DMS 273 (cell line): Measurements from ENCODE around the gene DCAF10.
"Not testable (repeated sequence)": the region's sequence is repeated elsewhere in the genome, so short reads cannot be mapped to it uniquely, and the experiment has no call there.

Experiments used
- DNase-seq: peaks from one replicate; lab custom pipeline; 2025; ENCODE audit not compliant: unreplicated experiment; lab: John Stamatoyannopoulos, UW

The DCAF10 gene, protein sequence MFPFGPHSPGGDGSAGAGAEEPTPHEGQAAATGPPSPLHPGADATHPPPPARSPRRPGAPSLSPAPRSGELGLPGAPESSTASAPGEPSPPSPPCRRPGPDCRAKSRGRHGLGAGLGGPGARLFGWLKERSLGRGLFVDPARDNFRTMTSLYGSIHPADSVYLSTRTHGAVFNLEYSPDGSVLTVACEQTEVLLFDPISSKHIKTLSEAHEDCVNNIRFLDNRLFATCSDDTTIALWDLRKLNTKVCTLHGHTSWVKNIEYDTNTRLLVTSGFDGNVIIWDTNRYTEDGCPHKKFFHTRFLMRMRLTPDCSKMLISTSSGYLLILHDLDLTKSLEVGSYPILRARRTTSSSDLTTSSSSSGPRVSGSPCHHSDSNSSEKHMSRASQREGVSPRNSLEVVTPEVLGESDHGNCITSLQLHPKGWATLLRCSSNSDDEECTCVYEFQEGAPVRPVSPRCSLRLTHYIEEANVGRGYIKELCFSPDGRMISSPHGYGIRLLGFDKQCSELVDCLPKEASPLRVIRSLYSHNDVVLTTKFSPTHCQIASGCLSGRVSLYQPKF

DNA sequence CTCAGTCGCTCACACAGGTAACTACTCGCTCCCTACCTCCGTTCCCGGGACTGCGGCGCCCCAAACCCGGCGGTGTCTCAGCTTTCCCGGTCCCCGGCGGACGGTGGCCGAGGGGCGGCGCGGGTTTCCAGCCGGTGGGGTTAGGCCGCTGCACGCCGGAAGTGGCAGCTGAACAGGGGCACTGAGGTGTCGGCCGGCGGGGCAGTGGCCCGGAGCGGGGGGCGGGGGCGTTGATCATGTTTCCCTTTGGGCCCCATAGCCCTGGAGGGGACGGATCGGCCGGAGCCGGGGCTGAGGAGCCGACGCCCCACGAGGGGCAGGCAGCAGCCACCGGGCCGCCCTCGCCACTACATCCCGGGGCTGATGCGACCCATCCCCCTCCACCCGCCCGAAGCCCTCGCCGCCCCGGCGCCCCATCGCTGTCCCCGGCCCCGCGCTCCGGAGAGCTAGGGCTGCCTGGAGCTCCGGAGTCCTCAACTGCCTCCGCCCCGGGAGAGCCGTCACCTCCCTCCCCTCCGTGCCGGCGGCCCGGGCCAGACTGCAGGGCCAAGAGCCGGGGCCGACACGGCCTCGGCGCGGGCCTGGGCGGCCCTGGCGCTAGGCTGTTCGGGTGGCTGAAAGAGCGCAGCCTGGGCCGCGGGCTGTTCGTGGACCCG, at the start of gene DCAF10:
TSS of gene DCAF10 (plus strand) at position 167 of the 656 bp plus-strand sequence. CDS start at position 237, 70 bp downstream.
- DNase-seq = peak; percentile 94

DNA sequence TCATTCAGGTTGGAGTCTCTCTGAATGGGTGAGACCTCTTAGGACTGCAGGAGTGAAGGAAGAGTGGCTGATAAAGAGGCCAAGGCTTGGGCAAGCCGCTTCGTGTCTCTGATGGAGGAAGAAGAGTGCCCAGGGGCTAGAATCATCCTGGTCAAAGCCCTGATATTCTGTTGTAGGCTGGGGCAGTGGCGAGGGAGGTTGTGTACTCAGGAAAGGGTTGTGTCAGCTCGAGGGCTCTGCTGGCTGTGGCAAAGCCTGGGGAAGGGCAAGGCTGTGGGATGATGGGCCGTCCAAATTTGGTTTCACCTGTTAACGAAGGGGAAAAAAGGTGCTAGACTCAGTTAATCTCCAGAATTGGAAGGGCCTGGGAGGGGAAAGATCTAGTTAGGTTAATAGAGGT, 49.4 kb upstream of the DCAF10 start:
- no peak for DNase-seq

- DNase-seq = not testable (repeated sequence)
These were observed 48.9 kb upstream of the DCAF10 start for GRCh38 chr9:37751704-37752103.

- not testable (repeated sequence) for DNase-seq
These were observed 48.5 kb upstream of the DCAF10 start for GRCh38 chr9:37752112-37752511.

GRCh38 chr9:37752642-37753488, 47.7 kb upstream of the DCAF10 start:
- DNase-seq = no peak

GRCh38 chr9:37753489-37754190, 47.0 kb upstream of the DCAF10 start, which contains the start of gene TRMT10B:
TSS of gene TRMT10B (plus strand) at chr9:37753805. CDS start at chr9:37761932, 8,127 bp downstream.
- peak; percentile 88 for DNase-seq

GRCh38 chr9:37758747-37759146, 41.9 kb upstream of the DCAF10 start:
- no peak for DNase-seq

GRCh38 chr9:37760416-37761161, 40.0 kb upstream of the DCAF10 start:
- no peak for DNase-seq

GRCh38 chr9:37761511-37761910, 39.1 kb upstream of the DCAF10 start:
- DNase-seq = no peak

GRCh38 chr9:37765263-37765662, 35.3 kb upstream of the DCAF10 start:
- not testable (repeated sequence) for DNase-seq

- DNase-seq = no peak
These were observed 31.3 kb upstream of the DCAF10 start for GRCh38 chr9:37769306-37769705.

DNA sequence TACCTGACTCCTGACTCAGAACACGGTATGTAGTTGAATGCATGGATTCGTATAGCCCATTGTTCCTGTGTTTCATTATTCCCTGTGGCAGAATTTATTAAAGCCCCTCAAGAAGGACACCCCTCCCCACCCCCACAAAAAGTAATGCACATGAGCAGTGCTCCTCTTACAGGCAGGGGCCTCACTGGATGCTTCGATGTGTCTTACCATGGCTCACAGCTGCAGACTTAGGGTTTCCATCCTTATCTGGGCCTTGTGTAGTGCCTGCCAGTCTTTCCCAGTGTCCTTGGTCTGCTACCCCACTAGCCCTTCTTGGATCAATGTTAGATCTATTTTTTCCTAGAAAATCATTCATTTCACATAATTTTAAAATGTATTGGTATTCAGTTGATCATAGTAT, 30.6 kb upstream of the DCAF10 start:
- DNase-seq = no peak

GRCh38 chr9:37775216-37775919, 25.2 kb upstream of the DCAF10 start:
- DNase-seq = no peak

- DNase-seq = no peak
These were observed 24.3 kb upstream of the DCAF10 start for GRCh38 chr9:37776328-37776727.

DNA sequence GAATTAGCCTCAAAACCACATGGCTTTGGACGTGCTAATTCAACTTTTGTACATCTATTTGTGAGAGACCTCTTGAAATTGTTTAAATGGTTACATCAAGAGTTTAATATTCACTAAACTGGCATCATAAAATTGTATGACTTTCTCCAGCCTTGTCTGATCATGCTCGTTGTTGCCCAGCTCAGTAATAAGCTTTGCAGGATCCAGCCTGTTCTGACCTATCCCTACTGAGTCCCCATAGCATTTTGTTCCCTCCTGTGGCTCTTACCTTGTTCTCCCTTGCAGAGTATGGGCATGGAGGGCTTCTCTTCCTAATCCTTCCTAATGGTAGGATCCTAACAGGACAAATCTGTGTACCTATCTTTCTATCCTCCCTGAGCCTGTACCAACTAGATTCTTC, 22.1 kb upstream of the DCAF10 start:
- DNase-seq = no peak

- DNase-seq = no peak
These were observed 16.3 kb upstream of the DCAF10 start for GRCh38 chr9:37784291-37784615.

- DNase-seq = peak; percentile 96
These were observed 15.7 kb upstream of the DCAF10 start, which contains the start of gene EXOSC3 for GRCh38 chr9:37784616-37785483. TSS of gene EXOSC3 (minus strand) at chr9:37785064. CDS start at chr9:37785044, 20 bp downstream.

DNA sequence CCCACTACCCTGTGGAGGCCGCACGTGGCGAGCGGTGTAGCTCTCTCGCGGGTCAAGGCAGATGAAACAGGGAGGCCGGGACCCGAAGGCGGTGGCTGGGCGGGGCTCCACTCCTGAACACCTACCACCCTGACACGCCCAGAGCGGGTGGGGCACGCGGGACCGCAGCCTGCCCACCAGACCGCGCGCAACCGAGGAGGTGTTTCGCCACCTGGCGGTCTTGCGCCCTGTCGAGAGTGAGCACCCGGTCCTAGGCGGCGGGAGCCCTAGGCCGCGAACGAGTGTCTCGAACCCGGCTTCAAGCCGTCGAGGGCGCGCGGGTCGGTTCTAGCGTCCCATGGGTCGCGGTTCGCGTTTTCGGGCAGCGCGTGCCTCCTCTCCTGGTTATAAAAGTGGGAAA, 13.5 kb upstream of the DCAF10 start:
- DNase-seq = no peak
